OCI-LY1 (cell line): Measurements from ENCODE around the gene SH3D19.

ENCODE experiments used
- CTCF ChIP-seq: fragments of 200-600 bp; sonication (generic), shearing (Covaris generic); IDR thresholded peaks from 2 replicates; pipeline ENCODE4 v1.5.1; 2017; ENCODE audit warnings: mild to moderate bottlenecking, antibody characterized with exemption, low read length, moderate library complexity, mixed read lengths
- EZH2 ChIP-seq: fragments of 200-600 bp; sonication (generic), shearing (Covaris generic); IDR thresholded peaks from 2 replicates; pipeline ENCODE4 v1.8.0; 2017; ENCODE audit warnings: borderline replicate concordance, mixed run types, mild to moderate bottlenecking, antibody characterized with exemption, low read length, moderate library complexity, mixed read lengths

DNA sequence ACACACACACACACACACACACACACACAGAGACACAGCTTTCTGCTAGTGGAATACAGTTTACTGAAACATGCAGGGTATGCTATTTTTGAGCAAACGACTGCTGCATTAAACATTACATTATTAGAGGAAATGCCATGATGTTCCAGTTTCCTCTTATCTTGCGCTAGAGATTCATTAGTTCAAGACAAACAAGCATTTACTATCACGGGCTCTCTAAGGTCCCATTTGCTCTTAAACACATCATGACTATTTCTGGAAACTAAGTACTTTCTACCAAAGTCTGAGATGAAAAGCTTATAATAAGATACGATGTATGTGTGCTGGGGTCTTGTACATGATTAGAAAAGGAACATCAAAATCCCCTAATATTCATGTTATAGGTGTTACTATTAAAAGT lies 177.1 kb downstream of the SH3D19 start:
- TF ChIP-seq EZH2 (no peak), CTCF (no peak)
